ENCODE results near the gene DOCK9.

- TF ChIP-seq TAF1 (IDR thresholded peaks at IDR 0.05; ENCODE audit: low read depth) (no peak), RAD21 (IDR thresholded peaks at IDR 0.05; ENCODE audit: low read depth) (no peak), ZBTB7A (IDR thresholded peaks at IDR 0.05; ENCODE audit: low read depth) (no peak), MAX (IDR thresholded peaks at IDR 0.05) (no peak), EP300 (IDR thresholded peaks at IDR 0.05; ENCODE audit: borderline replicate concordance) (no peak), REST (IDR thresholded peaks at IDR 0.05; ENCODE audit: low read depth) (no peak), CREB1 (IDR thresholded peaks at IDR 0.05; ENCODE audit: low read depth) (no peak), TEAD4 (IDR thresholded peaks at IDR 0.05) (no peak), NFIC (IDR thresholded peaks at IDR 0.05) (no peak), USF1 (IDR thresholded peaks at IDR 0.05) (no peak), CEBPB (IDR thresholded peaks at IDR 0.05) (no peak), EGR1 (IDR thresholded peaks at IDR 0.05) (no peak), FOXM1 (IDR thresholded peaks at IDR 0.05; ENCODE audit: borderline replicate concordance, low read depth) (no peak)
These were observed 19.4 kb downstream of the DOCK9 start for GRCh38 chr13:98958443-98958794.
